Mammary epithelial cell (primary cell): ENCODE data around the gene BHLHE23.

Experiments used
- CTCF ChIP-seq, 2 donors: IDR thresholded peaks in 1 of 2; conservative IDR thresholded peaks in 1 of 2; 2 replicates each; pipeline ENCODE4 v1.5.1; 2011 to 2012; ENCODE audit warnings: inconsistent platforms in 2 of 2, low read length in 2 of 2, mild to moderate bottlenecking in 2 of 2, control low read depth in 1 of 2, low read depth in 1 of 2; ENCODE audit not compliant: insufficient read depth in 1 of 2; ENCODE audit errors: extremely low read depth in 1 of 2
- EZH2 ChIP-seq: IDR thresholded peaks from 2 replicates; pipeline ENCODE4 v1.6.1; 2012; ENCODE audit warnings: low read length, inconsistent platforms, borderline replicate concordance

GRCh38 chr20:63027221-63027921 is 20.6 kb upstream of the BHLHE23 start:
- no peak for TF ChIP-seq CTCF (conservative IDR thresholded peaks at IDR 0.05 in 1 of 2, IDR thresholded peaks at IDR 0.05 in 1 of 2; ENCODE audit: extremely low read depth in 1 of 2, insufficient read depth in 1 of 2, low read depth in 1 of 2, low read length in 2 of 2)
- TF ChIP-seq EZH2 = peak; percentile 59
